GM21825 (cell line): Measurements from ENCODE around the gene PROKR1.
A peak's percentile ranks its signal among the peaks of the same experiment; 100 is the strongest.
"Not testable (repeated sequence)": the region's sequence is repeated elsewhere in the genome, so short reads cannot be mapped to it uniquely, and the experiment has no call there.

ENCODE experiments used
- ATAC-seq: cut with Tn5 transposase; IDR thresholded peaks from one replicate; pipeline ENCODE4 v1.9.1; 2021; ENCODE audit warnings: mild to moderate bottlenecking, moderate library complexity; ENCODE audit not compliant: unreplicated experiment

The PROKR1 gene

DNA sequence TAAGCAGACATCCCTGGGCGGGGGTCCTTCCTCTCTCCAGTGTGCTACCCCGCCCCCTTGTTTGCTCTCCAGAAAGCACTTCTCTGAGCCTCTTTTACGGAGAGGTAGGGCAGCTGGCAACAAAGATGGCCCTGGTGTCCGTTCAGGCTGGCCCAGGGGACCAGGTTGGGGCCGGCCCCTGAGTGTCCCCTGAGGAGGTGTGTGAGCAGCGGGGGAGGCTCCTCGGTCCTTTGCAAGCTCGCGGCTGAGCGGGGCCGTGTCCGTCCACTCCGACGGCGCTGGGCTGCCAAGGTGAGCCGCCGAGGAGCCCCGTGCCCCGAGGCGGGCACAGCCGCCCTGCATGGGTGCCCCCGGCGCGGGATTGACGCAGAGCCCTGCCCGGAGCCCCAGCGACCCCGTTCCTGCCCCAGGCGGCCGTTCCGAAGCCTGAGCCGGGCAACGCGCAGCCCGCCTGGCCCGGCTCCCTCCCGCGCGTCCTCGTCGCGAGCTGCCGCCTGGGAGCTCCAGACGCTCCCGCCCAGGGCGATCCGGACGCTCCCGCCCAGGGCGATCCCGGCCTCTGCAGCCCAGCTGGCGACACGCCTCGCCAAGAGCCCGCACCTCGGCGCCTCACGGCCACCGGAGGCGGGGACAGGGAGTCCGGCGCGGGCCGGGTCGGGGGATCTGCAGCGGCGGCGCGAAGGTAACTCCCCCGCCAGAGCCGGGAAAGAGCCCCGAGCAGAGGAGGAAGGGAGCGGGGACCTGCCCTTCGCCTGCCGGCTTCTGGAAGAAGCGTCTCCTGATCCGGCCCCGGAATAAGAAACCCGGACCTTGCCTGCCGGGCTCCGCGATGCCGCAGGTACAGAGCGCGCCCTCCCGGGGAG lies at the start of gene PROKR1:
PROKR1 (plus strand) TSS at position 569 of the 863 bp plus-strand sequence. CDS start 2,243 bp downstream, outside the sequence.
- ATAC-seq, result no peak

DNA sequence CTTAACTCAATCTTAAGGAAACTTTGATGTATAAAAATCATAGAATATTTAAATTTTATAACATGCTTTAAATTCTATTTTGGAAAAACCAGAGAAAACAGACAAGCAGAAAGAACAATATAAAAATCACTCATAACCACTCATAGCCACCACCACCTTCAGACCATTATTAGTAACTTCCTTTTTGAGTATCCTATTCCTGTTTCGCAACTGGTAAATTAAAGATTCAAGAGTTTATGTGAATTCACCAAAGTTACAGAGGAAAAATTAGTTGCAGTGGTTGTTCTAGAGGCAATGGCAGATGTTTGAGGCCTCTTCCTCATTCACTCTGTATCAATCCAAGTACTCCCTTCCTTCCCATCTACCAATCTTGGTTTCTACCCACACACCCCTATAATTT lies 49.3 kb upstream of the PROKR1 start:
- no peak for ATAC-seq

DNA sequence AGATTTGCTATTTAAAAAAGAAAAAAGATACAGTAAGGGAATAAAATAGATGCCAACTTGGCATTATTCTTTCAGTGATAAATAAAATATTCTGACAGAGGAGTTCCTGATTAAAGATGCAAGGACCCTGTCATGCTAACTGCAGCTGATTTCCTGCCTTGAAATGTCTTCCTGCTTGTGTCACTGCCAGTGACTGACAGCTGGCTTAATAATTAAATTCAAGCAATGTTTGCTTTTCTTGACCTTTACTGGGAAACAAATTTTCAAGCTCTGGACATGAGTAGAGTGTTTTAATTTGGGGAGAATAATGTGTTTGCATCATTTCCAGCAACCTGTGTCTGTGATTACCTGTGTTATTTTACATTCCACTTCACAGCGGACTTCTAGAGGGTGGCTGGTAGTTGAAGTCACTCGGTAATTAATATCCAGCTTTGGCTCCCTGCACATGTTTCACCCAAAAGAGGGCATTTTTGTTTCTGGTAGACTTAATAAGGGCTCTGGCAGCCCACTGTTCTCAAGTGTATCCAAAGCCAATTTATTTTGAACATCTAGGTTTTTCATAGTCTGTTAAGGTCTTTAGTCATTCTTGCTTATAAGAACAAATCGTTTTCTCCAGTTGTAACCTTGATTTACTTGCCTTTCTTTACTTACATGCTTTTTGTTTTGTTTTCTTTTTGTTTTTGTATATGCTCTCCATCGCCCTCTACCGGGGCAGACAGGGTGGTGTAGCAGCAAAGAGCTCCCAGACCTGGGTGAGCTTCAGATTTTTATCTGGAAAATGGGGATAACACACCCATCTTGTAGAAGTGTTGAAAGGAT lies 48.5 kb upstream of the PROKR1 start:
- peak; percentile 67 for ATAC-seq

DNA sequence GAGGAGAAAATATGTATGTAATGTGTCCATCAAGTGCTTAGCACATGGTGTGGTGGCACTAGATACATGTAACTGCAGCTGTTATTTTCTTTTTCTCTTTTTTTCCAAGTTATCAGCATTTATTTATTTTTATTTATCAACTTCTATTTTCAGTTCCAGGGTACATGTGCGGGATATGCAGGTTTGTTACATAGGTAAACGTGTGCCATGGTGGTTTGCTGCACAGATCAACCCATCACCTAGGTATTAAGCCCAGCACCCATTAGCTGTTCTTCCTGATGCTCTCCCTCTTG lies 47.9 kb upstream of the PROKR1 start:
- not testable (repeated sequence) for ATAC-seq

DNA sequence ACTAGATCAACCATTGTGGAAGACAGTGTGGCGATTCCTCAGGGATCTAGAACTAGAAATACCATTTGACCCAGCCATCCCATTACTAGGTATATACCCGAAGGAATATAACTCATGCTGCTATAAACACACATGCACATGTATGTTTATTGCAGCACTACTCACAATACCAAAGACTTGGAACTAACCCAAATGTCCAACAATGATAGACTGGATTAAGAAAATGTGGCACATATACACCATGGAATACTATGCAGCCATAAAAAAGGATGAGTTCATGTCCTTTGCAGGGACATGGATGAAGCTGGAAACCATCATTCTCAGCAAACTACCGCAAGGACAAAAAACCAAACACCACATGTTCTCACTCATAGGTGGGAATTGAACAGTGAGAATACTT lies 42.9 kb upstream of the PROKR1 start:
- ATAC-seq, result not testable (repeated sequence)

DNA sequence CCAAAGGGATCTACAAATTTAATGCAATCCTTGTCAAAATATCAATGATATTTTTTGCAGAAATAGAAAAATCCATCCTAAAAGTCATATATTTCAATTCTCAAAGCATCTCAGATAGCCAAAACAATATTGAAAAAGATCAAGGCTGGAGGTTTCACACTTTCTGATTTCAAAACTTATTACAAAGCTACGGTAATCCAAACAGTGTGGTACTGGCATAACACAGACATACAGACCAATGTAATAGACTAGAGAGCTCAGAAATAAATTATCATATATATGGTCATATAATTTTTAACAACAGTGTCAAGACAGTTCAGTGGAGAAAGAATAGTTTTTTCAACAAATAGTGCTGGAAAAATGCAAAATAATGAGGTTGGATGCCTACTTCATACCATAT lies 40.3 kb upstream of the PROKR1 start:
- no peak for ATAC-seq

DNA sequence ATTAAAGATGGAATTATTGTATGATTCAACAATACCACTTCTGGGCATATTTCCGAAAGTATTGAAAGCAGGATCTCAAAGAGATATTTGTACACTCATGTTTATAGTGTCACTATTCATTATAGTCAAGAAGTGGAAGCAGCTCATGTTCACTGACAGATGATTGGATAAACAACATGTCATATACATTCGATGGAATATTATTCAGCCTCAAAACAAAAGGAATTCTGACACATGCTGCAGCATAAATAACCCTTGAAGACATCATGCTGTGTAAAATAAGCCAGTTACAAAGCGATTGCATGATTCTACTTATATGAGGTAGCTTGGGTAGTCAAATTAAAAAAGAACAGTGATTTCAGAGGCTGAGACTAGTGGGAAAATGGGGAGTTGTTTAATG lies 39.3 kb upstream of the PROKR1 start:
- no peak for ATAC-seq

DNA sequence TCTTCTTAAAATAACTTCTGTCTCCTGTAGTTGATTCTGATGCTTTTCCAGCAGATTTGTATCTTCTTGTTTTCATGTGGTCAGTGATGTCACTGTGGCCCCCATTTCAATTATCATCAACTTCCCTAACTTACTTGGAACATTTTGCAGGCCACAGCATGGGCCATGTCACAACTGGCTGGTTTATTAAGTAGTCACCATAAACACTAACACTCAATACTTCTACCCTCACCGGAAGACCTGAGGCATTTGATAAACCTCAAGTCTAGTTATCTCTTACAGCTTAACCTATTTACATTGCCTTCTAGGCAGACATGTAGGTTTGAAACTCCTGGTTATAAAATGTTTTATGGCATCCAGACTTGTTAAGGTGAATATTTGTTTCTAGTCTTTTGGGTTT lies 37.4 kb upstream of the PROKR1 start:
- no peak for ATAC-seq

DNA sequence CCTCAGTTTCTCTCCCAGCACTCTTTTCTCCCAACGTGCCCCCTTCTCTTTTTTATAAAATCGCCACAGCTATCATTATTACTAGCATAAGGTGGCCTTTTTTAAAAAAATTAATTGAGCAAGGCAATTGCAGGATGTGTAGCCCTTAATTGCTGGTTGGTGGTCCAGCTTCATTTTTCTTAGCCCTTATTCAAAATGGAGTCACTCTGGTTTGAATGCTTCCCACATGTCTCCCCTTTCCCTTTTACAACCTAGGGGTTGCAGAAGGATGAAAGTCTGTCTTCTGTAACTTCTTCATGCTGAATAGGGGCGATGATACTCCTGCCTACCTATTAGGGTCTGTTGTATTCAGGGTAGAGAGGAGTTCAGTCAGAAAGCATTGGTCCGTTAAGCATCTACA lies 36.6 kb upstream of the PROKR1 start:
- ATAC-seq, result no peak

DNA sequence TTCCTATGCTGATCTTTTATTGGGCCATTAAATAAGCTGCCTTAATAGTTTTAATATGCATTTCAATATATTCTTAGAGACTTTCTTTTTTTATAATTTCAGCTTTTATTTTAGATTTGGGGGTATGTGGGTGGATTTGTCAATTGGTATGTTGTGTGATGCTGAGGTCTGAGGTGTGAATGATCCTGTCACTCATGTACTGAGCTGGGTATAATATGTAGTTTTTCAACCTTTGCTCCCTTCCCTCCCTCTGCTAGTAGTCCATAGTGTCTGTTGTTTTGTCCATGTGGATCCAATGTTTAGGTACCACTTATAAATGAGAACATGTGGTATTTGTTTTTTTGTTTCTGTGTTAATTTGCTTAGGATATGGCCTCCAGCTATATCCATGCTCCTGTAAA lies 35.5 kb upstream of the PROKR1 start:
- ATAC-seq, result no peak

DNA sequence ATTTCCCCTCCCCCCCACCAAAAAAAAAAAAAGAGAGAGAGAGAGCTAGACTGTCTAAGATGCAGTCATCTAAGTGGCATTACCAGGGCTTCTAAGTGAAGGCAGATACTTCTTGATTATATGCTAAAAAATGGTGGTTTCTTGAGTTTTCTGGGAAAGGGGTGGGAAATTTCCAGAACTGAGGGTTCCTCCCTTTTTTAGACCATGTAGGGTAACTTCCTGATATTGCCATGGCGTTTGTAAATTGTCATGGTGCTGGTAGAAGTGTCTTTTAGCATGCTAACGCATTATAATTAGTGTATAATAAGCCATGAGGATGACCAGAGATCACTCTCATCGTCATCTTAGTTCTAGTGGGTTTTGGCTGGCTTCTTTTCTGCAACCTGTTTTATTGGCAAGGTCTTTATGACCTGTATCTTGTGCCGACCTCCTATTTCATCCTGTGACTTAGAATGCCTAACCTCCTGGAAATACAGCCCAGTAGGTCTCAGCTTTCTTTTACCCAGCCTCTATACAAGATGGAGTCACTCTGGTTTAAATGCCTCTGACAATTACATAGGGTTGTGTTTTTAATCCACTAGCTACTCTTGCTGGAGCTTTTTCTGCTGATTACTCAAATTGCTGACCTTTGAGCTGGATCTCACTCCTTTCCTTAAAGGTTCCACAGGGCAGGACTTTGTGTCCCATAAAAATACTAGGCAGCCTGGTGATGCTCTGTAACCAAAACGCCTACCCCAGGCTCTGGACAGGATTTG lies 30.4 kb upstream of the PROKR1 start:
- ATAC-seq, result no peak

DNA sequence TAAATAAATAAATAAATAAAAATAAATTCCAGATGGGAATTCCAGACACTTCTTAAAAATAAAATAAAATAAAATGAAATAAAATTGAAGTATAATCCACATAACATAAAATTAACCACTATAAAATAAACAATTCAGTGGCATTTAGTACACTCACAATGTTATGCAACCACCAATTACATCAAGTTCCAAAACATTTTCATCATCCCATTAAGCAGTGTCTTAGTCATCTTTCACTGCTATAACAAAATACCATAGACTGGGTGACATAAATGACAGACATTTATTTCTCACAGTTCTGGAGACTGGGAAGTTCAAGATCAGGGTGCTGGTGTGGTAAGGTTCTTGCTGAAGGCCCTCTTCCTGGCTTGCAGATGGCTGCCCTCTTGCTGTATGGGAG lies 22.6 kb upstream of the PROKR1 start:
- no peak for ATAC-seq

DNA sequence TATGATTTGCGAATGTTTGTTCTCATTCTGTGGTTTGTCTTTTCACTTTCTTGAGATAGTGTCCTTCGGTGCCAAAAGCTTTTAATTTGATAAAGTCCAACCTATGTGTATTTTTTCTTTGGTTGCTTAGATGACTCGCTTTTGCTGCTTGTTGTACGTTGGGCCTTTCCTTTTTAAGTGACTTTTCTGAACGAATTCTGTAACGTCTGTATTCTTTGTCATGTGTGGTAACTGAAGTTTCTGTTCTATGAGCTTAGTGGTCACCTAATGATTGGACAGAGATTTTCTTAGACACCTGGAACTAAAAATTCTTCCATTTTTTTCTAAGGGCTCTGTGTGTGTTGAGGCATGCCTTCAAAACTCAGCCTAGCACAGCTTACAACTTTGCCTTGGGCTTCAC lies 19.6 kb upstream of the PROKR1 start:
- no peak for ATAC-seq

DNA sequence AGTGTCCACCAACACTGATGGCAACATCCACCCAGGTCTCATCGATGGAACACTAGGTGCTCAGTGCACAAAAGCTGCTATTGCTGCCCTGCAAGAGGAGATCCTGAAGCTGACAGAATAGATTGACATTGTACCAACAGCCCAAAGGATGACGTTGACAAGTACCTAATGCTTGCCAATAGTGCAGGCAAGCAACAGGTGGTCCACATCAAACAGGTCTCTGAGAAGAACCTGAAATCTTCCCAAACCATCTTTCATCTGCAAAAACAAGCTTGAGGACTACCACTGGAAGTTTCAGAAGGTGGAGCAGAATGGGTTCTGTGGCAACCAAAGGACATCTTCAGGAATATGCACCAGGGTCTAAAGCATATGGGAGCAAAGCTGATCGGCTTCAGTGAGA lies 15.8 kb upstream of the PROKR1 start:
- no peak for ATAC-seq

DNA sequence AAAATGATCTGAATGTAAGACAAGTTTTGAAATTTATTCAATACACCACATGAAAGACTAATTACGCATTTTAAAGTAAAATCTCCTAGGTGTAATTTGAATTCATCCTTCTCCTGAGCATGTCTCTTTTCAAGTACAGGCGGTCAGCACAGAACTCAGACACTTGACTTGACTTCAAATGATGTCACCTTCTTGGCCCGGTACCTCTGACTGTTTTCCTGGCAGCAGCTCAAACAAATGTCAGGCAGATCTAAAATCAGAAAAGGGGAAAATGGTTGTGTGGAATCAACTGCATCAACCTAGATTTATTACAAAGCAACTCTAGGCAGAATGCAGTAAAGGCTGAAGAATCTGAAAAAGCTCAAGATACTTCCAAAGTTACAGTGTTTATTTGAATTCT lies 11.4 kb upstream of the PROKR1 start:
- ATAC-seq, result no peak

DNA sequence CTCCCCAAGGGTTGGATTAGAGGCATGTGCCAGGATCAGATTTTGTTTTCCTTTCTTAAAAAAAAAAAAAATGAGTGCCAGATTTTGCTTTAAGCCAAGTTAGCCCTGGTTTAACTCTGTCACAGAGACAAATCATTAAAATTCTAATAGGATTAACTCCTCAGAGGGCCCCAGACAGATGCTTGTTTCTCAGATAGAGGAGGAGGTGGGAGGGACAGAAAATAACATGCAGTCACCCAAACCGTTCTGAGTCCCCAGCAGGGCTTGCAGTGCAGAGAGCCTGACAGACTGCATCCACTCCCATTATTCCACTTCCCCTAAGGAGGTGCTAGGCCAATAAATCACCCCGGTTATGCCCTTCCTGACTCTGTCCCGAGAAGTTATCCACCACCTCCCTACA lies 6.3 kb upstream of the PROKR1 start:
- ATAC-seq, result no peak

DNA sequence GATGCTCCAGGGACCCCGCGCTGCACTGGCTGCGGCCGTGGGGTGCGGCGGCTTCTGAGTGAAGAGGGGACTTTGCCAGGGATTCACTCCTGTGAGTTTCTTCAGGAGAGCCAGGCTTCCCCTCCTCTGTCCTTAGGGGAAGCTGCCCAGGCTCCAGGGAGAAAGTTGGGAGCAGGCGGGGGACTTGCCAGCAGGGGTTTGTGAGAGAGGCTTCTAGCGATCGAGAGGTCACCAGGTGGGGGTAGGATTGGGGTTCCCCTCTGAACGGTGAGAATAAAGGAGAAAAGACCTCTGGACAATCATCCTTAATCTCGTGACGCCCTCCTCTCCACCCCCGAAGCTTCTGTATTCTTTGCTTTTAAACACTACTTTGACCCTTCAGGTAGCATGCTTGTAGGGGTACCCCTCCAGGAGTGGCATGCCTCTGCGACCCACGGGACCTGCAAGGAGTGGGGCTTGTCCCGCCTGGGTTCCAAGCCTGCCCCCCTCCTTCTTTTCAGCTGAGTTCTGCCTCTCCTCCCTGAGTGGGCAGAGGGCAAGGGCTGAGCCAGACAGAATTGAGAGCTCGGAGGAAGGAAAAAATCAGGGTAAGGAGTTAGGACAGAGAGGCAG lies 601 bp downstream of the PROKR1 start:
- no peak for ATAC-seq

DNA sequence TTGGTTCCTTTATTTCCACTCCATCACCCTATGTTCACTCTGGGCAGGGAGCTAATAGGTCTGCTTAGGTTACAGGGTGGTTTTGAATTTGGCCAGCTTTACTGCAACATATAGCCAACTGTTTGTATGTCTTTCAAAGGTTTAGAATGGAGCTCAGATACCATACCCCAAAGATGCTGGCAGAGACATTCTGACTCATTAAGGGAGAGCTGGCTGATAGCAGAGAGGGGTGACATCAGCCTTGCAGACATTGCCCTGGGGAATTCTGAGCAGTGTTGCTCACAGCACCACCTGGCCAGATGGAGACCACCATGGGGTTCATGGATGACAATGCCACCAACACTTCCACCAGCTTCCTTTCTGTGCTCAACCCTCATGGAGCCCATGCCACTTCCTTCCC lies 2.1 kb downstream of the PROKR1 start:
- ATAC-seq, result no peak

DNA sequence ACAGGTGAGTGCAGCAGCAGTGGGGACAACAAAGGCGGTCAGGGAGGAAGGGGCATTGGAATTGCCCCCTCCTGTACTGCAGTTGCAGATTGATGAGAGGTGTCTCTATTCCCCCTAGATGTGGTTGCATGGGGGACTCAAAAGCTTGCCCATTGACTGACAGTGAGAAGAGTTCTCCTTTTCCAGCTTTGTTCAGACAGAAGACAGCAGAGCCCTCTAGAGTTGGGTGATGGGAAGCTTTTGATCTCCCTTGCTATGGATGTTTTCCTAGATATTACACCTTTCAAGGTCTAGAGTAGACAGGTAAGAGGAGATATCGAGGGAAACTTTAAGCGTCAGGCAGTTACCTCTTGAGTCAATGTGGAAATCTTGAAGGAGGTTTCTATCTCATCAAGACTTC lies 2.9 kb downstream of the PROKR1 start:
- ATAC-seq, result no peak

DNA sequence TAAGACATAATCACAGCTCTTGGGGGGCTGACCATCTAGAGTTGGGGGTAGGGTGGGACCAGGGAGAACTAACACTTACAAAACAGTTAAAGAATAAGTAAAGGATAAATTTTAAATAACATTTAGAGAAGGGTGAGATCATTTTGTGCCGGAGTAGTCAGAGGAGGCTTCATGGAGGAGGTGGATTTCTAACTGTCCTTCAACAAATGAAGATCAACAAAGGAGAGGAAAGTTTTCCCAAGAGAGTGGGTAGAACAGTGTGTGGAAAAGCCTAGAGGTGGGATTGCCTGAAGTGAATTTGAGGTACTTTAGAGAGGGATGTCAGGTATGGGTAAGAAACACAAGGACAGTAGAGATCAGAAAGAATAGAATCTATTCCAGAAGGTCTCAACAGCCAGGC lies 7.3 kb downstream of the PROKR1 start:
- no peak for ATAC-seq

DNA sequence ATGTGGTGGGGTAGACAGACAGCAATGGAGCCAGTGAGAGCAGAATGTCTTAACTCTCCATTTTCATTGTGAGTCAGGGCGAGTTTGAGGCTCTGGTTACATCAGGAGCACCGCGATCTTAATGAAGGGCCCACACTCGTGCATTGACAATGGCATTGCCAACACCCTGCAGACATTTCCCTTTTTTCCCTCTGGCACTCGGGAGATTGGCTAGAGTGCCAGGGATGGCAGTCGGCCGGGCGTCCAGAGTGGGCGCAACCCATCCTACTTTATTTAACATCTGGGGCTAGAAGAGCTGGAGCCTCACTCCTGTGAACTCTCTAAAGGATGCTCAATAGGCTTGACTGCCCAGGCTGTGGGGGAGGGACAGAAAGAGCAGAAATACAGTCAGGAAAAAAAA lies 9.7 kb downstream of the PROKR1 start:
- no peak for ATAC-seq
